Measurements from ENCODE around the gene AUTS2.

Gene AUTS2

DNA sequence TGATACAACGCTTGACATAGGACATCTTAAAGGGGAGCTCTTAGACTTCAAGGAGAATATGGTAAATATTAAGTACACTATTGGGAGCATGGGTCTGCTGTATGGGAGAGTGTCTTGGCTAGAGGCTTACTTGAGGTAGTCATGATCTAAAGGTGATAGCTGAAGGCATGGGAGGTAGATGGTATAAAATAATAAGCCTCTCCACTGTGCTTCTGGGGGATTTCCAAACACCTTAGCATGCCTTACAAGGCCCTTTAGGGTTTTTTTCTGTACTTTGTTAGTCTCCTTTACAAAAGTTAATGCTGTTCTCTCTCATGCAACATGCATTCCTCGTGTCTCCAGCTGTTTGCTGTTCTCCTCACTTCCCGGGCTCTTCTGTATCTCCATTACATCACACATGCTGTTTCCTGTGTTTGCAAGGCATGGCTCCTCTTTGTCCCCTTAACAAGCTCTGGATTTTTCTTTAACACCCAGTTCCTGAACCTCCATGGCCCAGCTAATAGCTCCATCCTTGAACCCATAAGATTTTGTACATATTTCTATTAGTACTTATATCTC is 449.7 kb downstream of the AUTS2 start:
- FAIRE-seq (no peak), DNase-seq (ENCODE audit: low spot score) (no peak)

DNA sequence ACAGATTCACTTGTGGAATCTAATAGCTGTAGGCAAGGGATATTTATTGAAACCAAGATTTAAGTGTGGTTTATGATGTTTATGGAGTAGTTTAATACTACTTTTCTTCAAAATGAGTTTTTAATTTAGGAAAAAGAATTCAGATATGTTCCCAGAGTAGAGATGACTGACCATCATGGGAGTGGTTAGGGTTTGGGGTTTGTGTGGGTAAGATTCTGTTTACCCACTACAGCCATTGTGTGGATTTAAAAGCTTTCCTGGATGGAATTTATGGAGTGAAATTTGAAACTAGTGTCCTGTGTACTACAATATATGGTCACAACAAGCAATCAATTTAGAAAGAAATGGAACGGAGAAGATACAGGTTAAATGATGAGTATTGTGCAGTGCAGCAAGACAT is 453.5 kb downstream of the AUTS2 start:
- DNase-seq (ENCODE audit: low spot score): no peak
- no peak for FAIRE-seq

DNA sequence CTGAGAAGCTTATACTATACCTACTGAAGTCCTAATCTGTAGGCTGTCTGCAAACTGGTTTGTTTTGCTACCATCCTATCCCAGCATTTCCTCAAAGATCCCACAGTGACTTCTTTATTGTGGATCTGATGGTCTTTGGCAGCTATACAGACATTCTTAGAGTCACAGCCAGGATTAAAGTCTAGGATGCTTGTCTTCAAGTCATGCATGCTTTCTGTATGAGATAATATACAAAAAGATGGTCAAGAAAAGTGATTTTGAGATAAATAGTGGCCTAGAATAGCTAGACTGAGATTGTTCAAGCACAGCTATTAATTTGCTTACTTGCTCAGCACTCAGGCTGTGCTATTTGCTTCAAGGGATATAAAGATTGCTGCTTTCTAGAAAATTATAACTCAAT is 454.4 kb downstream of the AUTS2 start:
- DNase-seq (ENCODE audit: low spot score) (no peak), FAIRE-seq (no peak)

DNA sequence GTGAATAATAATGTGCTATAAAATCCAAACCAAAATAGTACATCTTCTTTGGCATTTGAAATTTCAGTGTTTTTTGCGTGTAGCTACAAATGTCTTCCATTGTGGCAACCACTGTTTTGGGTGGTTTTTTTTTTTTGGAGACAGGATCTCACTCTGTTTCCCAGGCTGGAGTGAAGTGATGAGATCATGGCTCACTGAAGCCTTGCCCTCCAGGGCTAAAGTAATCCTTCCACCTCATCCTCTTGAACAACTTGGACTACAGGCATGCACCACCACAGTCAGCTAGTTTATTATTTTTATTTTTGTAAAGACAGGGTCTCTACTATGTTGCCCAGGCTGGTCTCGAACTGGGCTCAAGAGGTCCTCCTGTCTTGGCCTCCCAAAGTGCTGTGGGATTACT is 455.1 kb downstream of the AUTS2 start:
- DNase-seq (ENCODE audit: low spot score) (no peak), FAIRE-seq (no peak)

DNA sequence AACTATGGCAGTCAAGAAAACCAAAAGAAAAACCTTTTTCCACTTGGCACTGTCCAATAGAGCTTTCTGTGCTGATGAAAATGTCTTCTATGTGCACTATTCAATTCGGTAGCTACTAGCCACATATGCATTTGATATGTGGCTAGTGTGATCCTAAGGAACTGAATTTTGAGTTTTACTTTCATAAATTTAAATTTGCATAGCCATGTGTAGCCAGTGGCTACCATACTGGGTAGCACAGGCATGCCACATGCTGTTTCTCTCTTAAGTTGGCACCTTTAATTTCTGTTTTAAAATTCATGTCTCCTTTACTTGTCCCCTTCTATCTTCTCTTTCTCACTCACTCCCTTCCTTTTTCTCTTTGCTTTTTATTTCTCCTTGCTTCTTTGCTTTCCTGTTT is 455.7 kb downstream of the AUTS2 start:
- no peak for FAIRE-seq
- DNase-seq (ENCODE audit: low spot score): no peak

DNA sequence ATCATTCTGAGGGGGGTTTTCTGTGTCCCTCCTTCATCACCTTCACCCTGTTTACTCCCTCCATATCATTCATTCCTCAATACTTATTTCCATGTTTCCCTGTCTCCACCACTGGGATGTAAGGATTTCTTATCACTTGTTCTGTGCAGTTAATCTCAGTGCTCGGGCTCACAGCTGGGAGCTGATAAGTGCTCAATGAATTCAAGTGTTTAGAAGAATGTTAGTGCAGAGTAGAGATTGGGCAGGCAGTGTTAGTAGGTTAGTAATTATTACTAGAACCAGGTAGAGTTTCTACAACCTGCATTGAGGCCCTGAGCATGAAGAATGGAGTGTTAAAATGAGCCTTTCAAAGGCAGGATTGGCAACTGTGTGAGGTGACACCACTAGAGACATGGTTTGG is 458.1 kb downstream of the AUTS2 start:
- FAIRE-seq: no peak
- DNase-seq (ENCODE audit: low spot score): no peak

DNA sequence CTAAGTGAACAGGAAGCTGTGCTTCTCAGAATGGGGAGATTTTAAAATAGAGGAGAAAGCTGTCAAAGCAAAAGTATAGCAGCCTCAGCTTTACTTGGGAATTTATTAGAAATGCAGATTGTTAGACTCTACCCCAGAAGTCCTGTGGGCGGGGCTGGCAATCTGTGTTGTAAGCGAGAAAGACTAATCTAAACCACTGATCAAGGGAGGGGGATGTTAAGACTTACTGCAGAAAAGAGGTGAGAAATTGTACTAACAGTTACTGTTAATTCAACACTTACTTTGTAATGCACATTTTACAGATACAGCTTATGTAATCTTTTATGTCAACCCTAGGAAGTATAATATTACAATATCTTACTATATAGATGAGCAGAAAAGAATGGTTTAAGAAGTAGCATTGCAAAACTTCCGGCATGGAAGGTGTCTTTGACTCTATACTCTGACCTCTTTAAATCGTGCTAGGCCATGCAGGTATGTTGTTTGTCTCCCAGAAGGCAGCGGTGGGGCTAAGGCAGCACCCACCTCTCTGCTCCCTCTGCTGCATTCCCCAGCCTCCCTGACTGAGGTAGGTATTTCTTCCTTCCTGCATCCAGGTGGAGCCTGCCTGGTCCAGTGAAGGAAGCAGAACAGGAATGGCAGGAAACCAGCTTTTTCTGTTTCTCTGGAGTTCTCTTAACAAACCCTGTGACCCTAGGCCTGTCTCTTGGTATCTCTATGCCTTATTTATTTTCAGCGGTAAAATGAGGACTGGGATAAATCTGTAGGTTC is 462.2 kb downstream of the AUTS2 start:
- DNase-seq (ENCODE audit: low spot score): no peak
- FAIRE-seq: no peak

DNA sequence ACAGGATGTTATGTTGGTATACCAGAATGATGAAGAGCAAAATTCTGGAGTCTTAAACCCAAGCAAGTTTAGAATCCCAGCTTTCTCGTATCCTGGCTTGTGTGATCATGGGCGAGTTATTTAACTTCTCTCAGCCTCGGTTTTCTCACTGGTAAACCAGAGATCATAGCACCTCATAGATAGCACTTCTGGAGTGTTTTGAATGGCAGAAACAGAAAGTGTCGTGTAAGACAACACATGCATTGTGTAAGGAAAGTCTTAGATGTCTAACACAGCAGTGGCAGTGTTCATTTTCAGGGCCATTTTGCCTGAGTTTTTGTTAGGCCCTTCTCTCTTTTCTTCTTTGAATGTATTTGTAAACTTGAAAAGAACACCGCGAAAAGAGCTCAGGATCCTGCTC is 465.1 kb downstream of the AUTS2 start:
- DNase-seq (ENCODE audit: low spot score) (no peak), FAIRE-seq (no peak)

DNA sequence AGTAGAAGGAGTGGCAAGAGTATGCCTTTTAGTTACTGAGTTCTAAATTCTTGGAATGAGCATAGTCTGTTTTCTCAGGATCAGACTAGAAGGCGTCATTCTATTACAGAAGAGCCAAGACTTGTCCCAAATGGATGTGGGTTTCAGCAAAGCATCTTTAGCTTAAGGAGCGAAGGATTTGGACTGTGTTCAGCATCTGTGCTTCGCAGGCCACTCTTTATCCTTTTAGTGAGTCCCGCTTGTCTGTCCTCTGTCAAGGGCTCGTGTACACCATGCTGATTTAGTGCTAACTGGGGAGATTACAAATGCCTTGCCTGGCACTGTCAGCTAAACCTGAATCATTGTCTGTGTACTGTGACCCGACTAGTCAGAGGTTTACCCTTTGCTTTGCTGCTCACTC is 465.7 kb downstream of the AUTS2 start:
- DNase-seq (ENCODE audit: low spot score): no peak
- no peak for FAIRE-seq

DNA sequence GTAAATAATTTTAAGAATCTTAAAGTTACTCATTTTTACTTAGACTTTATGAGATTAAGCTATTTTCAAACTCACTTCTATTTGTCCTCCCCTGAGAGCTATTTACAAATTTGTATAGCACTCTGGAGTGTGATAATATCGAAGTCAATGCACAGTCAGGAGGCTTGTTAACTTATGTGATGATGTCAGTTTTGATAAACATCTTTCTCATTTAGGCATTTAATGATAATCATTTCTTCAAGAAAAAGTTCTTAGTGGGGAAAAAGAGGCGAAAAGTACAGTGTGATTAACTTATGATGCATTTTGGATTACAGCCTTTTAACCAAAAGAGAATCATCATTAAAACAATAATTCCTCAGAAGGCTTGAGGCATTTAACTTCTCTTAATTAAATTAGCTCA is 468.6 kb downstream of the AUTS2 start:
- DNase-seq (ENCODE audit: low spot score) (no peak), FAIRE-seq (no peak)

DNA sequence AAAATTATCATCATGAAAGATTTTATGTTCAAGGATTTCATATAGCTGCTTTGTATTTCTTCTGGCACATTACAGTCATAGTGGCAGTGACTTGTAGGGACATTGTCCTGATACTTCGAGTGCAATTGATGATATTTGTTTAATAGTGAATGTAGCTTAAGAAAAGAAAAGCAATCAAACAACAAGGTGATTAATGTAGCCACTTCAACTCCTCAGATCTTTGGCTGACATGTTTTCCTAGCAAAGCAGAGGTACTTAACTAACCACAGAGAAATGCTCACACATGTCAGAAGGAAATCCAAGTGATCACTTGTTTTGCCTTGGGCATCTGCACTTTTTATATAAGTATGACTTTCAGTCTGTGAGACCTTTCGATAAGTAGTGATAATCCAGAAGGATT is 470.3 kb downstream of the AUTS2 start:
- DNase-seq (ENCODE audit: low spot score): no peak
- no peak for FAIRE-seq

DNA sequence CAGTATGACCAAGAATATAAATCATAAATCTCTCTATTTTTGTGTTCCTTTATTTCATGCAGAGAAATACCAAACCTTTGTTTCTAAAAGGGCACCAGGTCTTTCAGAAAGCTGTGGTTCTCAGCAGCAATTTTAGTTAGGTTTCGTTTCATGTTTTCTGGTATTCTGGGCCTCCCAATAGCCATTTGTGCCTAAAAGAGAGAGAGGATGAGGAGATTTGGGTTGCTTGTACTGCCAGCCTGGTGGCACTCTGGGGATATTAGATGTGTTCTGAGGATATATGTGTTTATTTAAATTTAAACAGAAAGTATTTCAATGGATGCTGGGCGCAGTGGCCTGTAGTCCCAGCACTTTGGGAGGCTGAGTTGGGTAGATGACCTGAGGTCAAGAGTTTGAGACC is 471.7 kb downstream of the AUTS2 start:
- no peak for FAIRE-seq

DNA sequence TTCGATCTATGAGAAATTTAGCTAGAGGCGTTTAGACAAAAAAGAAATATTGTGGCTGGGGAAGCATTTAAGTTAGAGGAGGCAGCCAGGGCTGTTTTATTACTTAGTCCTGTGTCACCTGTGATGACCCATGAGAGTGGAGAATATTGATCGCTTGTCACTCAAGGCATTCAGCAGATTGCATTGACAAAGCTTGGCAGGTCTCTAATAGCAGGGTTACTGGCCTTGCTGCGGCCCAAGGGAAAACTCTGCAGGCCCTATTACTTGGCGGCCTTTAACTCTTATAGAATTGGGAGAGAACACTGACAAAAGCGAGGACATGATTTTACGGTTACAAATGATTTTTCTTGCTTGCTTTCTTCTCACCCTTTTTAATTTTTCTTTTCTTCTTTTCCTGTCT is 473.5 kb downstream of the AUTS2 start:
- no peak for DNase-seq (ENCODE audit: low spot score)
- no peak for FAIRE-seq

More for the DNA sequence above, 471.7 kb downstream of the AUTS2 start:
- no peak for DNase-seq (ENCODE audit: low spot score)

DNA sequence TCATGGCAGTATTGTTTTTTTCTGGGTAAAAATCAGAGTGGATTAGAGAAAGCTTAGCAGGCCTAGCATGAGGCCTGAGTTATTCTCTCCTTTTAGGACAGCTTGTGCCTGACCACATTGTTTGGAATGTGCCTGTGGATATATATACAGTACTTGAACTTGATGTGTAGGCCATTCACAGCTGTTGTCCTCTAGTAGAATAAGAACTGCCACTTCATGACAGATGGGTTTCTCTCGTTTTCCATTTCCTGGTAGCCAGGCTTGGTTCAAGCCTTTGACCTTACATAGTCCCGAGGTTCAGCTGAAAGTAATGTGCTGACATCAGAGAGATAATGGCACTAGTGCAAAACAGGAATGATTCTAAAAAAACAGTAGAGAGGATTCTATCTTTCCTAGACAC is 473.9 kb downstream of the AUTS2 start:
- DNase-seq (ENCODE audit: low spot score): no peak

DNA sequence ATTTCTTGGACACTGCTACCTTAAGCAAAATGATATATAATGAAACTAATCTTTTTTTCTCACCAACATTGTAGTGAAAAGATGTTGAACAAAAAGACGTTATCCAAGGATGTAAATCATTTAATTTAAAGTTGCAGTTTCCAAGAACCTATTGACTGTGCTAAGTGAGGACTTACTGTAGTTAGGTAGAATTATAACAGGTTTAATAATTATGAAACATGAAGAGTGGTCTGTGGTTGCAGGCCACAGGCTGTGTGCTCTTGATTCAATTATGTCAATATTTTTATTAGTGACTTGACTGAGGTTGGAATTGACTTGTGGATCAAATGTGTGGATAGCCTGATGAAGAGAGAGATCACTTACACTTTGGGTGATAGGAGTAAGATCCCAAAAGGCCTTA is 478.1 kb downstream of the AUTS2 start:
- DNase-seq (ENCODE audit: low spot score) (no peak), FAIRE-seq (no peak)

More for the DNA sequence above, 473.9 kb downstream of the AUTS2 start:
- FAIRE-seq: no peak

DNA sequence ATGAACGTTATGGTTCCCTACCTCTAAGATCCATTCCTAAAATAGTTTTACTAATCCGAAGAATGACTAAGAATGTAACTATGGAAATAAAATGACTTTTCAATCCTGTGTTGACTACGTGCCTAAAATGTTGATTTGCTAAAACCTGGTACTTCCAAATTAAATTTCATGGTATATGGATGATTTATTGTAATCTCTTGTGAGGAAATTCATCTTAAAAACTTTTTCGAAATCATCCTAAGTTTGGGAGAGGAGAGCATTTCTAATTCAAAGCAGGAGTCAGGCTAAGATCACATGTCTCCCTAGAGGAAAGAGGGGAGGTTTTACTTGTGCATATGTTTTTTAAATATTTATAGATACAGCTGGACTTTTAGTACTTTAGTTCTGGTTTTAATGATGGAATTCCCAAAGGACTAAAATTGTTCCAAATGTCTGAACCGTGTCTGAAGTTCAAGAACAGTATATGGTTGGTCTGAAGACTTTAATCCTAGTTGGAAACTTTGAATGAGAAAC is 483.9 kb downstream of the AUTS2 start:
- DNase-seq (ENCODE audit: low spot score) (no peak), FAIRE-seq (no peak)

DNA sequence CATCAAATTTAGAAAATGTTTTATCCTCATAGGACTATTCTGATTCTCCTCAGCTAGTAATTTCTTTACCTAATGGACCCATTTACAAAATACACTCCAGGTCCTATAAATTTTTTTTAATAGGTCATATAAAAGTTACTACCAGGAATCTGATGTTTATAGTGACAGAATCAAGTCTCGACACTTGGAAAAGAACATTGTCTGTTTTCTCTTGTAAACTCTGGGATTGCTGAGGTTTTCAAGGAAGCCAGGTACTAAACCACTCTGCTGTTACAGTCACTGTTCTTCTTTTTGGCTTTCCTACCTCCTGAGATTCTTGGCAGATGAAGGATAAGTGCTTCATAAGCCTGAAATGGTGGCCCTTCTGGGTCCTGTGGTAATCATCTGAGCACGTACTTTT is 493.1 kb downstream of the AUTS2 start:
- DNase-seq (ENCODE audit: low spot score) (no peak), FAIRE-seq (no peak)

DNA sequence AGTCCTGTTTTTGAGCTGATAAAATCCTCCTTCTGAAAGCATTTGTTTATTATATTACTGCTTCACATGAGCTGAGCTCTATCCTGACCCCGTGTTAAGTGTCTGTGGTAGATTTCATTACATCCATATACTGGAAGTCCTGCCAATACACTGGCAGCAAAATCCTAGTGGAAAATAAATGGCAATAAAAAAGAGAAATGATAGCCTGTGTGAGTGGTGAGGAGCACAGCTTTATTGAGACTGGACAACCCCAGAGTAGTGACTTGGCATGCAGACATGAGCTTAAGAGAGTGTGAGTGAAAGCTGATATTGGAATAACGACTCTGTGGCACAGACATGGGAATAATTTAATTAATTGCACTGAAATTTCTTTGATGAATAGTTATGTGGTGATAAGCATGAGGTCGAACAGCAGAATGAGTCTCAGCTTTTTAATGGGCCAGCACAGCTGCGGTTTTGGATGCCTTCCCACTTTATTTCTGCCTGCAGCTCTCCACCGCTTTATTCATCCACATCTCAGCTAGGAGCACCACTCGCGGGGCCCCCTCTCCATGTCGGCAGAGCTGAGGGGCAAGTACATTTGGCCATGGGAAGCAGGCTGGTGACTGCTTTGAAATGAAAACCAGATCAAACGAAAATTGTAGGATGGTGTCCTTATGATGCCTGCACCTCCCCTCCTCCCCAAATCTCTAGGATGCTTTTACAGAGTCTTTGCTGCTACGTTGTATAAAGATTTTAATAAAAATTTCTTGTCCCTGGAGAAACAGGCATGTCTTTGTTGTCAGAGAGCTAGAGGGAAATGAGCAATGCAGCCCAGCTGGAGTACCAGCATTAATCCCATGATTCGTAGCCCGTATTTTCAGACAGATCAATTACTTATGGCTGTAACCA is 494.3 kb downstream of the AUTS2 start:
- FAIRE-seq (no peak), DNase-seq (ENCODE audit: low spot score) (peak; percentile 61)

DNA sequence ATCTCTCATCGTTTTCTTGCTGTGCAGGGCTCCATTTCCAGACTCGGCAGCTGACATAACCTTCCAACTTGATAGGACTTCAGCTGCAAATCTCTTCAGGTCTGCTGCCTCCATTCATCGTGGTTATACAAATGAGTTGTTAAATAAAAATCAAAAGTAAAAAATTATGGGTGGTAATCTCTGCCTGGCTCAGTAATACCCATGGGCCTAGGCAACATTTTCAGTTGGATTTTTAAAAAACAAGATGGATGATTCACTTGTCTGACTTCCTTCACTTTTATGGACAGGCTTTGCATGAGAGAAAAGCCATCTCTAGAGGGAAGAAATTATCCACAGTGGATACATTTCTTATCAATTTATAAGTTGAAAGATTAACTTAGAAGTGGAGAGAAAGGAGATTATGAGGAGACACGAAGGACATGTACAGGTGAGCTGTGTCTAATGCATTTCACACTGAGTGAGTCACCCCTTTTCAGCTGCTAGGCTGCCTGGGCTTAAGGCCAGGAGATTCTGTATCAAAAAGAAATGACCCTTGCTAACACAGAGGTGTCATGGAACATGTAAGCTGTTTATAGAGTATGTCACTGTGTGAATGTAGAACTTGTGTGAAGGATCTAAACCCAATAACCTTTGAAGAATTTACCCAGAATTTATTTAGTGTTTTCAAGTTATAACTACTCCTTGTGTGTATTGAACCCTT is 495.1 kb downstream of the AUTS2 start:
- DNase-seq (ENCODE audit: low spot score) (peak; percentile 63), FAIRE-seq (peak; percentile 5)

DNA sequence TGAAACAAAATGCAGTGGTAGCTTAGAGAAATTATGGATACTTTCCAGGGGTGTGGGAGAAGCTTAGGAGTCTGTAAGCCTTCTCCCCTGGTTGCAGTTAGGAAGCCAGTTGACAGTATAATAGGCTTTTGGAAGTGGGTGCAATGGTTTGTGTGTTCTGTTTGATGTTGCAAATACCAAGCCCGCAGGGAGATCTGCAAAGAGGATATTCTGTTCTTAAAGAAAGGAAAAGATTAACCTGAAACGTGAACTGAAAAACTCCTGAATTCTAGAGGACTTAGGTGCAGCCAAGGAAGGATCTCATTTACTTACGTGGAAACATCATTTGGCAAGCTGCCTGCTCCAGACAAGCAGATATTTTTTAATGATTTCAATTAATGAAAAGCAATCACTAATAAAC is 496.6 kb downstream of the AUTS2 start:
- DNase-seq (ENCODE audit: low spot score) (no peak), FAIRE-seq (no peak)

DNA sequence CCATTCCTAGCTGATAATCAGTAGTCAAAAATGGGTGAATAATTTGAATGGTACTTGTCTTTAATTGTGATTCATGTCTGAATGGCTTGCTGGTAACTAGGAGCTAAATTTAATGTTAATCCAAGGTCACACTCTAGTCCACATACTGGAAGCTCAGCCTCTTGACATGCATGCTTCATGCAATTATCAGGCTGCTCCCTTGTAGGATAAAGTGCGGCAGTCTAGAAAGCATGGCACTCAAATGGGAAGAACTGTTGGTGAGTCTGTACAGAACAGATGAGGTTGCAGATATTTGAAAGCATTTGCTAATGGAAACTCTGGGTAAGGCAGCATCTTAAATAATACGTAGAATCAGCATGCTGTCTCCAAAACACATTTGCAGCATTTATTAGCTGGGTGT is 499.4 kb downstream of the AUTS2 start:
- FAIRE-seq (no peak), DNase-seq (ENCODE audit: low spot score) (no peak)

DNA sequence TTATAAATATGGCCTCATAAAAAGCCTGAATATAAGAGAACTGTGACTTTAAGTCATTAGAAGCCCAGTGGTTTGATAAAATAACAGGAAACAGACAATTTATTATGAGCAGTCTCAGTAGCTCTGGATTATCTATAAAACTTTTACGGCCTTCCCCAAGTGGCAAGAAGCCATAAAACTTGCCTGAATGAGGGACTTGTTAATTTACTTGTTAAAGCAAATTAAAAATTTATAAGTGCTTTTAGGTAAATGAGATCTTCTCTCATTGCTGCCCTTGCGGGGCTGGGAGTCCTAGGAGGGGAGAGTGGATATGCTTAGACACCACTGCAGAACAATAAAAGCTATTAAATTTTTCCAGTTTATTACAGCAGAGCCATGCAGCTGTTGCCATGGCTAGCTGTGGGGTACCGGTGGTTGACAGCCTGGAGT is 499.9 kb downstream of the AUTS2 start:
- no peak for DNase-seq (ENCODE audit: low spot score)
- FAIRE-seq: no peak
